ENCODE results near the gene NRP2. TPM values are rescaled to one million over a fixed set of nuclear protein-coding genes. Genes with fewer than 3 reads are reported as not detected.

The NRP2 gene
- total RNA-seq, 2 experiments from 2014 or later = 0.35 to 2.6 TPM

DNA sequence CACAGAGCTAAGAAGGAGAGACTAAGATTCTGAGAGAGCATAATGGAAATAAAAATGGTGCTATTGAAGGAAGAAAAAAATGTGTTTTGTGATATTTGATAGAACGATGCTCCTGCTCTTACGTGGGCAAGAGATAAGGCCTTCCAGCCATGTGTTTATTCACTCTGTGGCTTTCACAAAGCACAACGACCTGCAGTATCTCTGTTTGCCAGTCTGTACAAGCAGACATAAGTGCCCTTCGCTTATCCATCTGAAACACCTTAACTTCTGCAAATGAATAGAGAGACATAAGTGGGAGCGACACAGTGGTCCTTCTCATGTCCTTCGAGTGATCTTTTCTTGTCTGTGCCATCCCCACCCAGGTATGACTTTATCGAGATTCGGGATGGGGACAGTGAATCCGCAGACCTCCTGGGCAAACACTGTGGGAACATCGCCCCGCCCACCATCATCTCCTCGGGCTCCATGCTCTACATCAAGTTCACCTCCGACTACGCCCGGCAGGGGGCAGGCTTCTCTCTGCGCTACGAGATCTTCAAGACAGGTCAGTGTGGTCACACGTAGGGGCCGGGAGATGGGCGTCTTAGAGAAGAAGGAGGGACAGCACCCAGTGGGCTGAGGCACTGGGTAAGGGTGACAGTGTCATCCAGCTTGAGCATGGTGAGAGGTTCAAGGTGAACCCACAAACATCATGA lies 33.7 kb downstream of the NRP2 start:
- TF ChIP-seq, protein P1, sequence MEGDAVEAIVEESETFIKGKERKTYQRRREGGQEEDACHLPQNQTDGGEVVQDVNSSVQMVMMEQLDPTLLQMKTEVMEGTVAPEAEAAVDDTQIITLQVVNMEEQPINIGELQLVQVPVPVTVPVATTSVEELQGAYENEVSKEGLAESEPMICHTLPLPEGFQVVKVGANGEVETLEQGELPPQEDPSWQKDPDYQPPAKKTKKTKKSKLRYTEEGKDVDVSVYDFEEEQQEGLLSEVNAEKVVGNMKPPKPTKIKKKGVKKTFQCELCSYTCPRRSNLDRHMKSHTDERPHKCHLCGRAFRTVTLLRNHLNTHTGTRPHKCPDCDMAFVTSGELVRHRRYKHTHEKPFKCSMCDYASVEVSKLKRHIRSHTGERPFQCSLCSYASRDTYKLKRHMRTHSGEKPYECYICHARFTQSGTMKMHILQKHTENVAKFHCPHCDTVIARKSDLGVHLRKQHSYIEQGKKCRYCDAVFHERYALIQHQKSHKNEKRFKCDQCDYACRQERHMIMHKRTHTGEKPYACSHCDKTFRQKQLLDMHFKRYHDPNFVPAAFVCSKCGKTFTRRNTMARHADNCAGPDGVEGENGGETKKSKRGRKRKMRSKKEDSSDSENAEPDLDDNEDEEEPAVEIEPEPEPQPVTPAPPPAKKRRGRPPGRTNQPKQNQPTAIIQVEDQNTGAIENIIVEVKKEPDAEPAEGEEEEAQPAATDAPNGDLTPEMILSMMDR (conservative IDR thresholded peaks at IDR 0.05; ENCODE audit: low read length) = no peak
- TF ChIP-seq EZH2phosphoT487 (IDR thresholded peaks at IDR 0.05; ENCODE audit: borderline replicate concordance, low read depth, low read length) = no peak
- BruUV-seq (replicated peaks) = no TSS peak
- intact Hi-C loops (cut with micrococcal nuclease; ENCODE audit: unreplicated experiment) = no loop called here
- Histone ChIP-seq H3K4me3 (ENCODE audit: low read depth, low read length, poor library complexity, severe bottlenecking) (no peak overlapping the region), H3K4me1 (ENCODE audit: insufficient read depth, low read length, poor library complexity, severe bottlenecking) (no peaks in the 10 kb centered on the region), H2AFZ (ENCODE audit: low read length) (no peak overlapping the region), H4K20me1 (ENCODE audit: insufficient read depth, low read length) (no peaks in the 10 kb centered on the region), H3K79me2 (ENCODE audit: insufficient read depth, low read depth, low read length) (no peaks in the 10 kb centered on the region), H3K9me3 (ENCODE audit: low read length) (no peaks in the 10 kb centered on the region), H3K36me3 (ENCODE audit: insufficient read depth, low read length) (no peaks in the 10 kb centered on the region), H3K4me2 (ENCODE audit: low read length) (no peak overlapping the region), H3K9me2 (ENCODE audit: insufficient read depth, low read length) (no peaks in the 10 kb centered on the region), H3K27ac (ENCODE audit: low read depth, low read length, poor library complexity, severe bottlenecking) (no peak overlapping the region)
- no peak for DNase-seq (ENCODE audit: low spot score)
- CTCF ChIA-PET (ENCODE audit: unreplicated experiment) = no interaction called here
- POLR2A ChIA-PET = no interaction called here

DNA sequence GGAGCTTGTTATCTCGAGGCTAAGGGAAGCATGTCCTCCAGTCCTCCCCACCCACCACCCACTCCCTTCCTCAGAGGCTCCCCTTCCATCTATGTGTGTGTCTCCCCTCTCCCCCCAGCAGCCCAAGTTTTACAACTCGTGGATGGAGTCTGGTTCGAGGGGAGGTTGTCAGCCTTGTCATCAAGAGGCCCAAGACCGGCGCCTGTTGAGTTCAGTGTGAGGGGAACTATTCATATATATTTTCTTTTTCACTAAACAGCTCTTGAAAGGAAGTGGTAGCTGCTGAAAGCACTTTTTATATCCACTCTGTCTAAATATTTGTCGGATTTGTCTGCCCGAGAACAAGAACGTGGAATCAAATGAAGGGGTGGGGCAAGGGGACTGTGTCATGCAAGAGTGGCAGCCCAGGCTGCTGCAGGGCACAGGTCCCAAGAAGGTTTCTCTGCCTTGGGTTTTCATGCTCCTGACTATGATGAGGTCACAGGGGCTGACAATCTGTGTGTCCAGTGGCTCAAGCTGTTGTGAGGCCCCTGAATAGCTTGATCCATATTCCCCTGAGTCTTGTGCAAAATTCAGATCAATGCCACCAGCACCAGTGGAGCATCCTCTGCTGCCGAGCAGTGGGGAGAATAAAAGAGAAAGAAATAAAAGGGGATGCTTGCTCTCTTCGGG lies 35.0 kb downstream of the NRP2 start:
- Histone ChIP-seq H3K4me1 (ENCODE audit: insufficient read depth, low read length, poor library complexity, severe bottlenecking) (no peaks in the 10 kb centered on the region), H4K20me1 (ENCODE audit: insufficient read depth, low read length) (no peaks in the 10 kb centered on the region), H3K4me3 (ENCODE audit: low read depth, low read length, poor library complexity, severe bottlenecking) (no peak overlapping the region), H2AFZ (ENCODE audit: low read length) (no peak overlapping the region), H3K9me3 (ENCODE audit: low read length) (no peaks in the 10 kb centered on the region), H3K36me3 (ENCODE audit: insufficient read depth, low read length) (no peaks in the 10 kb centered on the region), H3K9me2 (ENCODE audit: insufficient read depth, low read length) (no peaks in the 10 kb centered on the region), H3K4me2 (ENCODE audit: low read length) (no peak overlapping the region), H3K27ac (ENCODE audit: low read depth, low read length, poor library complexity, severe bottlenecking) (no peak overlapping the region), H3K79me2 (ENCODE audit: insufficient read depth, low read depth, low read length) (no peaks in the 10 kb centered on the region)
- BruUV-seq (replicated peaks) = no TSS peak
- no peak for DNase-seq (ENCODE audit: low spot score)
- intact Hi-C loops (cut with micrococcal nuclease; ENCODE audit: unreplicated experiment) = no loop called here
- ChIA-PET POLR2A (no interaction called here), CTCF (ENCODE audit: unreplicated experiment) (no interaction called here)
- TF ChIP-seq EZH2phosphoT487 (IDR thresholded peaks at IDR 0.05; ENCODE audit: borderline replicate concordance, low read depth, low read length) = no peak
- TF ChIP-seq, protein P1 (conservative IDR thresholded peaks at IDR 0.05; ENCODE audit: low read length) = no peak

DNA sequence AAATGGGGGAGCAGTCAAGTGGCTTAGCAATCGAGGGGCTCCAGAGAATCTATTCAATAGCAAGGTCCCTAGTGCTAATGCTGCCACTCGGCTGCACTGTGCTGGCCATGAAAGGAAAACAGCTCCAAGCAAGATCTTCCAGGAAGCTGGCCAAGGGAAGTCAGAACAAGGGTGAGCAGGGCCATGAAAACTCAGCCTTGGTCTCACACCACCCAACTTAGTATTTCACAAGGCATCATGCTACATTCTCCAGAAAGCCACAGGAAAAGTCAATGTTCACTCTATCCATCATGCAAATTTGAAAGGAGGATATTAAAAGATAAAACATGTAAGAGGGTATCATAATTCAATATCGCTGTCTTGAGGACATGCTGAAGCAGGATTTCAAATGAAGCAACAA lies 35.7 kb downstream of the NRP2 start:
- POLR2A ChIA-PET = no interaction called here
- no peak for TF ChIP-seq EZH2phosphoT487 (IDR thresholded peaks at IDR 0.05; ENCODE audit: borderline replicate concordance, low read depth, low read length)
- TF ChIP-seq, protein P1 (conservative IDR thresholded peaks at IDR 0.05; ENCODE audit: low read length) = no peak
- DNase-seq (ENCODE audit: low spot score) = no peak
- Histone ChIP-seq H4K20me1 (ENCODE audit: insufficient read depth, low read length) (no peaks in the 10 kb centered on the region), H2AFZ (ENCODE audit: low read length) (no peak overlapping the region), H3K4me2 (ENCODE audit: low read length) (no peak overlapping the region), H3K4me3 (ENCODE audit: low read depth, low read length, poor library complexity, severe bottlenecking) (no peak overlapping the region), H3K9me2 (ENCODE audit: insufficient read depth, low read length) (no peaks in the 10 kb centered on the region), H3K36me3 (ENCODE audit: insufficient read depth, low read length) (no peaks in the 10 kb centered on the region), H3K27ac (ENCODE audit: low read depth, low read length, poor library complexity, severe bottlenecking) (no peak overlapping the region), H3K79me2 (ENCODE audit: insufficient read depth, low read depth, low read length) (no peaks in the 10 kb centered on the region), H3K4me1 (ENCODE audit: insufficient read depth, low read length, poor library complexity, severe bottlenecking) (no peaks in the 10 kb centered on the region), H3K9me3 (ENCODE audit: low read length) (no peaks in the 10 kb centered on the region)
- CTCF ChIA-PET (ENCODE audit: unreplicated experiment) = no interaction called here
- intact Hi-C loops (cut with micrococcal nuclease; ENCODE audit: unreplicated experiment) = no loop called here
- no TSS peak for BruUV-seq (replicated peaks)
